ENCODE measurements around the gene YKT6.

DNA sequence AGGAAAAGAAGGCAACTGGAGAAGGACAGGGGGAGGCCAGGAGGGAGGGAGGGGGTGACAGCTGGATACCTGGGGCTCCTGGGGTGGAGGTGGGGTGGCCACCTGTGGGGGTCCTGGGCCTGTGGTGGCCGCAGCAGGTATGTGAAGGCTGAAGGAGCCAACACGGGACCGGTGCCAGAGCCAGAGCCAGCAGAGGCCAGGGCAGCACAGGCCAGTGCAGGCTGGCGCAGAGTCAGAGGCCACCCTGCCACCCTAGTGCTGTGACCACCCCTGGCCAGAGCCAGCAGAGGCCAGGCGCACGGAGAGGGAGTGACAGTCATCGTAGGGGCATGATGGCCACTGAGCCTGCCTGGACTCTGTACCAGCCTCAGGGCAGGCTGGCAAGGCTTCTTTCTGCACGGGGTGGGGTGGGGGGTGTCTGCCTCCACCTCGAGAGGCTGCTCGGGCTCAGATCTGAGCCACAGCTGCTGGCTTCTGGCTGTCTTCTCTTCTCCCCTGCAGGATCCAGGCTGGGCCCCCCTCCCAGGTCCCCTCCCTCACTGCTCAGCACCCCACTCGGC is 28.8 kb downstream of the YKT6 start:
- TF ChIP-seq POLR2A (IDR thresholded peaks at IDR 0.05; ENCODE audit: low read length), result no peak
- no peak for TF ChIP-seq GATA1 (IDR thresholded peaks at IDR 0.05; ENCODE audit: low read depth, low read length)
